H1 (cell line): ENCODE measurements around the gene TEX264. TPM values are rescaled to one million over a fixed set of nuclear protein-coding genes. Genes with fewer than 3 reads are reported as not detected.

Experiments used
- CTCF ChIA-PET: fragments of 300-600 bp; sonication (Branson Sonifier 250); formaldehyde crosslinking; loops from one replicate; lab custom pipeline; 2021; ENCODE audit not compliant: partially characterized antibody; lab: Charles Lee
- POLR2A ChIA-PET: fragments of 300-600 bp; sonication (Branson Sonifier 250); formaldehyde crosslinking; loops from one replicate; lab custom pipeline; 2021; ENCODE audit warnings: inconsistent platforms; ENCODE audit not compliant: partially characterized antibody; lab: Charles Lee
- DNase-seq, 2 experiments: peaks; one replicate each; pipeline versions ENCODE4 v3.0.0 to v3.0.0-alpha.2; 2010 to 2022; ENCODE audit warnings: low spot score in 2 of 2, low read depth in 1 of 2, mixed read lengths in 1 of 2
- FAIRE-seq: peaks from 2 replicates; lab custom pipeline; 2011; peaks lifted over from hg19 to GRCh38; lab: Jason Lieb, UNC
- H2AFZ ChIP-seq: 2 replicates; pipeline ENCODE4 v1.8.1; 2012; ENCODE audit warnings: low read length, inconsistent platforms
- H2AK5ac ChIP-seq: 2 replicates; pipeline ENCODE4 v1.6.1; 2013; ENCODE audit warnings: low read depth, low read length
- H2BK120ac ChIP-seq: replicated peaks from 2 replicates; pipeline ENCODE3; 2013; ENCODE audit warnings: low read depth, low read length, inconsistent platforms
- H2BK12ac ChIP-seq: 2 replicates; pipeline ENCODE4 v1.6.1; 2013; ENCODE audit warnings: low read depth, low read length
- H2BK15ac ChIP-seq: 2 replicates; pipeline ENCODE4 v1.6.1; 2013; ENCODE audit warnings: low read length
- H2BK20ac ChIP-seq: 2 replicates; pipeline ENCODE4 v1.6.1; 2013; ENCODE audit warnings: low read length
- H2BK5ac ChIP-seq: 2 replicates; pipeline ENCODE4 v1.6.1; 2013; ENCODE audit warnings: low read depth, low read length
- H3K14ac ChIP-seq: 2 replicates; pipeline ENCODE4 v1.6.1; 2013; ENCODE audit warnings: inconsistent platforms; ENCODE audit not compliant: insufficient read length
- H3K18ac ChIP-seq: 2 replicates; pipeline ENCODE4 v1.6.1; 2013; ENCODE audit warnings: low read length; ENCODE audit errors: extremely low read depth
- H3K23ac ChIP-seq: 2 replicates; pipeline ENCODE4 v1.6.1; 2013; ENCODE audit warnings: inconsistent platforms; ENCODE audit not compliant: insufficient read length
- H3K23me2 ChIP-seq: 2 replicates; pipeline ENCODE4 v1.6.1; 2013; ENCODE audit warnings: low read depth, low read length
- H3K27ac ChIP-seq: 2 replicates; pipeline ENCODE4 v1.6.1; 2011; ENCODE audit warnings: low read depth, low read length, inconsistent platforms
- H3K27me3 ChIP-seq, 4 experiments: replicated peaks in 1 of 4; 1 replicate in 1 of 4; 2 replicates in 3 of 4; pipeline versions ENCODE4 v1.6.1 to v1.8.1; 2011 to 2013; ENCODE audit warnings: low read length in 3 of 4, mild to moderate bottlenecking in 3 of 4, inconsistent platforms in 2 of 4, mixed read lengths in 2 of 4, moderate library complexity in 1 of 4; ENCODE audit not compliant: control insufficient read depth in 3 of 4, insufficient read depth in 3 of 4; ENCODE audit errors: extremely low read depth in 1 of 4
- H3K36me3 ChIP-seq, 4 experiments: 2 replicates each; pipeline versions ENCODE4 v1.6.1 to v1.8.1; 2011 to 2013; ENCODE audit warnings: mild to moderate bottlenecking in 4 of 4, low read length in 3 of 4, moderate library complexity in 2 of 4, control low read depth in 1 of 4, inconsistent platforms in 1 of 4; ENCODE audit not compliant: insufficient read depth in 4 of 4, control insufficient read depth in 2 of 4
- H3K4ac ChIP-seq: replicated peaks from 2 replicates; pipeline ENCODE3; 2013; ENCODE audit warnings: low read length, low read depth, mixed read lengths, inconsistent platforms; ENCODE audit not compliant: insufficient read length
- H3K4me1 ChIP-seq, 4 experiments: replicated peaks in 1 of 4; 1 replicate in 1 of 4; 2 replicates in 3 of 4; pipeline versions ENCODE4 v1.6.1 to v1.8.1; 2011 to 2013; ENCODE audit warnings: low read length in 3 of 4, inconsistent platforms in 2 of 4, mixed read lengths in 1 of 4; ENCODE audit not compliant: insufficient read depth in 4 of 4, control insufficient read depth in 3 of 4
- H3K4me2 ChIP-seq, 2 experiments: 2 replicates each; pipeline versions ENCODE4 v1.6.1 to v1.8.1; 2011 to 2013; ENCODE audit warnings: low read depth in 2 of 2, low read length in 2 of 2, control low read depth in 1 of 2, inconsistent platforms in 1 of 2, mild to moderate bottlenecking in 1 of 2; ENCODE audit not compliant: insufficient read depth in 1 of 2
- H3K4me3 ChIP-seq, 4 experiments: fragments of 200-600, 300-600 bp in 1 of 4; sonication (generic), shearing (Covaris generic), sonication (Bioruptor Twin) in 1 of 4; 2 replicates each; pipeline versions ENCODE4 v1.5.1 to v1.8.1; 2011 to 2016; ENCODE audit warnings: low read length in 4 of 4, low read depth in 3 of 4, control low read depth in 2 of 4, inconsistent platforms in 2 of 4, mild to moderate bottlenecking in 2 of 4, mixed read lengths in 1 of 4, moderate library complexity in 1 of 4; ENCODE audit not compliant: insufficient read depth in 2 of 4; ENCODE audit errors: extremely low read depth in 1 of 4
- H3K56ac ChIP-seq: replicated peaks from 2 replicates; pipeline ENCODE3; 2013; ENCODE audit warnings: low read depth, mild to moderate bottlenecking, mixed read lengths, low read length, inconsistent platforms; ENCODE audit not compliant: insufficient read length
- H3K79me1 ChIP-seq: 2 replicates; pipeline ENCODE4 v1.6.1; 2013; ENCODE audit warnings: low read depth, low read length, control low read depth
- H3K79me2 ChIP-seq, 2 experiments: 2 replicates each; pipeline versions ENCODE4 v1.6.1 to v1.8.1; 2012 to 2013; ENCODE audit warnings: low read length in 2 of 2, mild to moderate bottlenecking in 2 of 2, inconsistent platforms in 1 of 2; ENCODE audit not compliant: insufficient read depth in 2 of 2, control insufficient read depth in 1 of 2
- H3K9ac ChIP-seq, 4 experiments: replicated peaks in 1 of 4; 1 replicate in 1 of 4; 2 replicates in 3 of 4; pipeline versions ENCODE4 v1.6.1 to v1.8.1; 2011 to 2013; ENCODE audit warnings: low read depth in 3 of 4, low read length in 3 of 4, control low read depth in 2 of 4, mild to moderate bottlenecking in 2 of 4, moderate library complexity in 2 of 4, inconsistent platforms in 1 of 4; ENCODE audit errors: extremely low read depth in 1 of 4
- H3K9me3 ChIP-seq, 2 experiments: 2 replicates each; pipeline versions ENCODE4 v1.6.1 to v1.8.1; 2012 to 2013; ENCODE audit warnings: mild to moderate bottlenecking in 2 of 2, moderate library complexity in 2 of 2, control low read depth in 1 of 2, inconsistent platforms in 1 of 2, low read depth in 1 of 2, low read length in 1 of 2, mixed read lengths in 1 of 2; ENCODE audit not compliant: insufficient read depth in 2 of 2
- H4K20me1 ChIP-seq, 2 experiments: replicated peaks in 1 of 2; 2 replicates each; pipeline versions ENCODE3 to v1.8.1; 2011 to 2013; ENCODE audit warnings: inconsistent platforms in 2 of 2, low read length in 2 of 2, mild to moderate bottlenecking in 1 of 2; ENCODE audit not compliant: insufficient read depth in 2 of 2, control insufficient read depth in 1 of 2
- H4K5ac ChIP-seq: 2 replicates; pipeline ENCODE4 v1.6.1; 2013; ENCODE audit warnings: low read length, low read depth, mixed read lengths, inconsistent platforms; ENCODE audit not compliant: insufficient read length
- H4K8ac ChIP-seq: 2 replicates; pipeline ENCODE4 v1.8.0; 2013; ENCODE audit warnings: mild to moderate bottlenecking, moderate library complexity, low read length, inconsistent platforms; ENCODE audit not compliant: insufficient read depth; ENCODE audit errors: extremely low read depth
- H4K91ac ChIP-seq: replicated peaks from 2 replicates; pipeline ENCODE3; 2013; ENCODE audit warnings: low read length, mixed read lengths, inconsistent platforms; ENCODE audit not compliant: insufficient read length
- CBX8 ChIP-seq: fragments of 300-800, 300-1000 bp; sonication (generic); IDR thresholded peaks from 2 replicates; pipeline ENCODE4 v1.7.1; 2016; ENCODE audit warnings: low read depth, low read length, borderline replicate concordance
- HDAC2 ChIP-seq, 2 experiments: fragments of 300-600 bp in 1 of 2; sonication (generic) in 1 of 2; IDR thresholded peaks; 2 replicates each; pipeline ENCODE4 v1.6.1; 2011 to 2012; ENCODE audit warnings: low read depth in 2 of 2, low read length in 2 of 2, mild to moderate bottlenecking in 2 of 2, moderate library complexity in 2 of 2, borderline replicate concordance in 1 of 2, inconsistent platforms in 1 of 2
- RXRA ChIP-seq: IDR thresholded peaks from 2 replicates; pipeline ENCODE4 v1.6.1; 2011; ENCODE audit warnings: low read depth, mild to moderate bottlenecking, low read length, moderate library complexity; ENCODE audit not compliant: insufficient read depth
- SAP30 ChIP-seq: fragments of 300-600 bp; sonication (generic); IDR thresholded peaks from 2 replicates; pipeline ENCODE4 v1.7.1; 2012; ENCODE audit warnings: low read length, moderate library complexity, mild to moderate bottlenecking, inconsistent platforms; ENCODE audit not compliant: insufficient read depth, insufficient replicate concordance
- WGBS, 2 experiments: shearing (Covaris generic) in 1 of 2; methylation state at CpG; one replicate each; pipeline versions ENCODE4 v1.1.6 to v1.1.7; 2013 to 2015; ENCODE audit warnings: low lambda C conversion rate in 2 of 2, mixed read lengths in 2 of 2, inconsistent platforms in 1 of 2, low coverage in 1 of 2, missing lambda C conversion rate in 1 of 2; ENCODE audit not compliant: insufficient replicate concordance in 2 of 2, insufficient coverage in 1 of 2, insufficient read length in 1 of 2; ENCODE audit errors: extremely low coverage in 1 of 2, missing lambda C conversion rate in 1 of 2; 5-methylcytosine and 5-hydroxymethylcytosine counted together
- polyA plus RNA-seq, 7 experiments: library from polyadenylated mRNA; depleted of rRNA in 3 of 7; stranded (reverse) in 5 of 7; unstranded in 2 of 7; fragments of >200 nt in 5 of 7; fragments of 200-250 nt in 2 of 7; gene quantifications; 1 replicate in 5 of 7; 2 replicates in 1 of 7; 4 replicates in 1 of 7; pipeline versions ENCODE4 v1.2.1 to v1.2.3, GENCODE V29; 2011 to 2013; ENCODE audit warnings: missing spikeins in 2 of 7, mixed read lengths in 2 of 7
- total RNA-seq: library from RNA; stranded (reverse); fragmentation: NEBNext Ultra II Directional; extraction: Animal tissue kit (Norgen Biotek cat#: 25700); gene quantifications from 2 replicates; pipeline ENCODE4 v1.2.1, GENCODE V29; 2021
- TF ChIP-seq, protein P1 (sequence below): IDR thresholded peaks from 2 replicates; pipeline ENCODE4 v1.6.1; 2011; ENCODE audit warnings: low read length, improper control_type of control experiment

Gene TEX264
- total and polyA plus RNA-seq, 2 of the 8 experiments (the other 6 are each of a cell fraction or from before 2014, with no cell fraction given) = 11.2 to 35.6 TPM

DNA sequence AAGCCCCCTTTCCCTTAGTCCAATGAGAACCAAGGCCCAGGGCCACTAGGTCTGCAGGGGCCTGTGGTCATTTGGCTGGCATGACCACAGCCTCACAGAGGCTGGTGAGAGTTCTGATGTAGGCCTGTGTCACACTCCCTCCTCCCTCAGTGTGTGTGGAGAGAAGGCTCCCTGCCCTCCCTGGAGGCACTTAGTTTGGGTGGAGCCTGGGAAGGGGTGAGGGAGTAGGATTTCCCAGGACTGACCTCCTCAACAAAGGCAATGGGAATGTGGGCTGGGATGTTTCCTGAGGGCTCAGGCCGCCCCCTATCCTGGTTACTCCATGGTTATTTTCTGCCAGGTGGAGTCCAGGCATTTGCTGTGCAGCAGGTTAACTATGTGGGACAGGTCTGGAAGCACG lies 7.6 kb downstream of the TEX264 start:
- Histone ChIP-seq H3K23ac (no peak overlapping the region), H3K79me1 (peaks cover 3% of the 10 kb centered on the region), H3K4me2 (no peak overlapping the region), H3K4ac (no peak overlapping the region), H2BK5ac (no peak overlapping the region), H2BK20ac (no peak overlapping the region), H3K18ac (no peak overlapping the region), H2AK5ac (no peak overlapping the region), H4K20me1 (no peaks in the 10 kb centered on the region), H4K5ac (no peak overlapping the region), H3K14ac (no peak overlapping the region), H2AFZ (no peak overlapping the region), H2BK12ac (no peak overlapping the region), H3K9ac (no peak overlapping the region), H3K27me3 (no peaks in the 10 kb centered on the region), H3K36me3 (no peaks in the 10 kb centered on the region), H2BK15ac (no peak overlapping the region), H3K79me2 (no peaks in the 10 kb centered on the region), H3K23me2 (no peaks in the 10 kb centered on the region), H3K4me3 (no peak overlapping the region), H3K56ac (no peak overlapping the region), H2BK120ac (no peak overlapping the region), H4K91ac (no peak overlapping the region), H3K27ac (no peak overlapping the region), H4K8ac (no peak overlapping the region), H3K4me1 (peaks cover 0 to 9% (median 3%) of the 10 kb centered on the region in 4 experiments; a peak in 4 of 7 replicates), H3K9me3 (no peaks in the 10 kb centered on the region)
- CTCF ChIA-PET = interaction anchor here (1.1 to 6.4 kb wide), 4 partner anchors 11 to 215 kb away, joined by 3 to 123 read pairs (median 43); partner anchors contain the start of genes DCAF1 and TEX264
- POLR2A ChIA-PET = no interaction called here
- FAIRE-seq (no peak), DNase-seq (no peak)
- 84% methylated on average over 2 of the region's 2 CpGs; no CpG with 5 or more reads in 1 of the 2 experiments for WGBS, 2 experiments
- TF ChIP-seq SAP30 (no peak), HDAC2 (IDR thresholded peaks at IDR 0.05; ENCODE audit: borderline replicate concordance in 1 of 2, low read depth in 2 of 2, low read length in 2 of 2) (no peak), CBX8 (no peak), RXRA (no peak)
- TF ChIP-seq, protein P1, sequence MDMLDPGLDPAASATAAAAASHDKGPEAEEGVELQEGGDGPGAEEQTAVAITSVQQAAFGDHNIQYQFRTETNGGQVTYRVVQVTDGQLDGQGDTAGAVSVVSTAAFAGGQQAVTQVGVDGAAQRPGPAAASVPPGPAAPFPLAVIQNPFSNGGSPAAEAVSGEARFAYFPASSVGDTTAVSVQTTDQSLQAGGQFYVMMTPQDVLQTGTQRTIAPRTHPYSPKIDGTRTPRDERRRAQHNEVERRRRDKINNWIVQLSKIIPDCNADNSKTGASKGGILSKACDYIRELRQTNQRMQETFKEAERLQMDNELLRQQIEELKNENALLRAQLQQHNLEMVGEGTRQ = no peak
